Immature natural killer cell (primary cell): Measurements from ENCODE around the gene CEACAM3. TPM values are rescaled to one million over a fixed set of nuclear protein-coding genes. Genes with fewer than 3 reads are reported as not detected.

ENCODE experiments used
- DNase-seq, 3 donors: peaks; one replicate each; pipeline ENCODE4 v3.0.0; 2022; ENCODE audit warnings: mixed read lengths in 1 of 3
- H3K27ac Mint-ChIP-seq, 6 donors: one replicate each; pipeline ENCODE4 v1.8.0; 2020; ENCODE audit warnings: mixed read lengths in 6 of 6, mild to moderate bottlenecking in 5 of 6, inconsistent platforms in 4 of 6, moderate library complexity in 3 of 6
- H3K27me3 Mint-ChIP-seq, 3 donors: one replicate each; pipeline ENCODE4 v1.8.0; 2020 to 2021; ENCODE audit warnings: low read depth in 3 of 3, mild to moderate bottlenecking in 3 of 3, mixed read lengths in 3 of 3, moderate library complexity in 3 of 3, inconsistent platforms in 1 of 3
- H3K36me3 Mint-ChIP-seq, 3 donors: one replicate each; pipeline ENCODE4 v1.8.0; 2020; ENCODE audit warnings: mixed read lengths in 3 of 3, inconsistent platforms in 2 of 3, mild to moderate bottlenecking in 2 of 3
- H3K4me1 Mint-ChIP-seq, 2 donors: one replicate each; pipeline ENCODE4 v1.8.0; 2020; ENCODE audit warnings: inconsistent platforms in 2 of 2, mild to moderate bottlenecking in 2 of 2, mixed read lengths in 2 of 2, moderate library complexity in 1 of 2
- H3K4me3 Mint-ChIP-seq, 5 donors: one replicate each; pipeline ENCODE4 v1.8.0; 2020; ENCODE audit warnings: mild to moderate bottlenecking in 5 of 5, mixed read lengths in 5 of 5, inconsistent platforms in 3 of 5, moderate library complexity in 3 of 5
- H3K9me3 Mint-ChIP-seq, 6 donors: one replicate each; pipeline ENCODE4 v1.8.0; 2020; ENCODE audit warnings: mild to moderate bottlenecking in 6 of 6, mixed read lengths in 6 of 6, inconsistent platforms in 4 of 6, moderate library complexity in 3 of 6
- polyA plus RNA-seq, 3 donors: library from polyadenylated mRNA; unstranded; fragments of 300-500 nt; fragmentation: Illumina TruSeq; gene quantifications; one replicate each; pipeline ENCODE4 v1.2.3, GENCODE V29; 2021

CEACAM3 gene
- polyA plus RNA-seq, 3 donors from 2014 or later = not detected

- DNase-seq = no peak
- peak overlapping the region; percentile 82 to 98 (median 91) for H3K4me3 Mint-ChIP-seq
- H3K27me3 Mint-ChIP-seq = peaks cover 1 to 10% (median 8%) of the 10 kb centered on the region in 3 donors
- H3K27ac Mint-ChIP-seq = peak overlapping the region; percentile 86 to 94 (median 91)
- peaks cover 11 to 26% (median 15%) of the 10 kb centered on the region in 3 donors for H3K36me3 Mint-ChIP-seq
- no peaks in the 10 kb centered on the region for H3K9me3 Mint-ChIP-seq
- peaks cover 50 to 54% of the 10 kb centered on the region in 2 donors for H3K4me1 Mint-ChIP-seq
Measured at GRCh38 chr19:41860419-41861115, 64.2 kb downstream of the CEACAM3 start.

Other genes with a start within 250 kb of the CEACAM3 start
- gene CEACAM21, start 220.4 kb upstream of the CEACAM3 start, polyA plus RNA-seq = 10 to 100 TPM; 16.0 to 44.9 (median 43.7) TPM
- gene CEACAM4, start 169.5 kb upstream of the CEACAM3 start, polyA plus RNA-seq = under 1 TPM in 1 of 3 donors, not detected in 2; 0.61 TPM
- not detected for gene CEACAM7, start 108.3 kb upstream of the CEACAM3 start, polyA plus RNA-seq
- gene CEACAM5, start 88.0 kb upstream of the CEACAM3 start, polyA plus RNA-seq = not detected
- gene CEACAM6, start 41.1 kb upstream of the CEACAM3 start, polyA plus RNA-seq = not detected
- not detected for gene LYPD4, start 48.1 kb downstream of the CEACAM3 start, polyA plus RNA-seq
- gene DMRTC2, start 48.5 kb downstream of the CEACAM3 start, polyA plus RNA-seq = not detected
- gene RPS19, start 63.7 kb downstream of the CEACAM3 start, polyA plus RNA-seq = 1,000 to 10,000 TPM; 2,260 to 5,043 (median 3,564) TPM
- gene CD79A, start 80.7 kb downstream of the CEACAM3 start, polyA plus RNA-seq = 1 to 10 TPM; 4.1 to 8.3 (median 5.1) TPM
- 100 to 1,000 TPM; 129 to 394 (median 156) TPM for gene ARHGEF1, start 86.6 kb downstream of the CEACAM3 start, polyA plus RNA-seq
- under 1 TPM in 1 of 3 donors, not detected in 2; 0.11 TPM for gene ERFL, start 131.9 kb downstream of the CEACAM3 start, polyA plus RNA-seq
- 100 to 1,000 TPM; 263 to 375 (median 373) TPM for gene RABAC1, start 162.7 kb downstream of the CEACAM3 start, polyA plus RNA-seq
- gene ATP1A3, start 197.6 kb downstream of the CEACAM3 start, polyA plus RNA-seq = 1 to 10 TPM in 2 of 3 donors, under 1 TPM in 1; 0.29 to 5.9 (median 1.8) TPM